ENCODE results near the gene RASGRF2. TPM values are rescaled to one million over a fixed set of nuclear protein-coding genes. Genes with fewer than 3 reads are reported as not detected.

The RASGRF2 gene
- polyA plus RNA-seq, 2 of the 4 experiments (the other 2 are of a cell fraction), result 1.4 to 2.1 TPM

DNA sequence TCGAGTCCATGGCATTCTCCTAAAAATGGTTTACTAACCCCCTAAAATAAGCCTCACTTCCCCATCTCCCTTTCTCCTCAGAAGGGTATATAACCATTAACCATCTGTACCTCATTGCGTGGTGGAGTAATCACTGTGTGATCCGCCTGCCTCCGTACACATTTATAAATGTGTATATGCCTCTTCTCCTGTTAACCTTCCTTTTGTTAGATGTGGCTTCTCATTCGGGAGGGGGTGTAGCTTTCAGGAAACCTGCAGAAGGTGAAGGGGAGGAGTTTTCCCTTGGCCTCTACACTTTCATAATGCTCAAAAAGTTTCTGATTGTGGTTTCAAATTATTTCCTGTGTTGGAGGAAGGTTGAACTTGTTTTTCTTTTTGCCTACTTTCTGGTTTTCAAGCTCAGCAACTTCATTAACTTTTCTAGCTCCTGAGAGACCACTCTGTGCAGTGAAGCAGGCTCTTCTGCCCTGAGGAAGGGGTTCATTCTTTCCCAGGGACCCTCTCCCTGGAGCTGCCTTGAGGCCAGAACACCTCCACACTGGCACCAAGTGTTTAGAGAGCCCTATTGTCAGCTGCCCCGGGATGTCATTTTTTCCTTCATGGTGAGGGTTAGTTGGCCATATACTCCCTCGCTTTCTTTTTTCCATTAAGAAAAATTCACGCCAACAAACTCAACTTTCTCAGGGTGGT, 46.9 kb downstream of the RASGRF2 start:
- H3K4me3 ChIP-seq, result no peak overlapping the region
- CTCF ChIA-PET, result no interaction called here
- H3K4me2 ChIP-seq, result no peak overlapping the region
- H3K27ac ChIP-seq, result no peak overlapping the region
- POLR2A ChIA-PET, result interaction anchor here (0.7 kb wide), 1 partner anchor 21 kb away, joined by 7 read pairs; no protein-coding TSS in a partner anchor
- 72% methylated on average over 8 of the region's 8 CpGs for WGBS (ENCODE audit: missing lambda C conversion rate)
- H3K9me3 ChIP-seq, result no peaks in the 10 kb centered on the region
- TF ChIP-seq RAD21 (conservative IDR thresholded peaks at IDR 0.05 in 1 of 2, IDR thresholded peaks at IDR 0.05 in 1 of 2), result no peak
- no peak for TF ChIP-seq ZSCAN20 (CRISPR knock-in tag; IDR thresholded peaks at IDR 0.05)
- no peak for TF ChIP-seq KDM1A (IDR thresholded peaks at IDR 0.05; ENCODE audit: low read depth)
- TF ChIP-seq, protein P1, sequence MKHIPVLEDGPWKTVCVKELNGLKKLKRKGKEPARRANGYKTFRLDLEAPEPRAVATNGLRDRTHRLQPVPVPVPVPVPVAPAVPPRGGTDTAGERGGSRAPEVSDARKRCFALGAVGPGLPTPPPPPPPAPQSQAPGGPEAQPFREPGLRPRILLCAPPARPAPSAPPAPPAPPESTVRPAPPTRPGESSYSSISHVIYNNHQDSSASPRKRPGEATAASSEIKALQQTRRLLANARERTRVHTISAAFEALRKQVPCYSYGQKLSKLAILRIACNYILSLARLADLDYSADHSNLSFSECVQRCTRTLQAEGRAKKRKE (CRISPR knock-in tag; IDR thresholded peaks at IDR 0.05; ENCODE audit: low read depth), result no peak
- no peak for TF ChIP-seq HDAC2 (IDR thresholded peaks at IDR 0.05)
- no peak for TF ChIP-seq MAZ (IDR thresholded peaks at IDR 0.05; ENCODE audit: borderline replicate concordance, low read depth, low read length)
- FAIRE-seq (no peak), DNase-seq (ENCODE audit: low read depth in 1 of 2, low spot score in 1 of 2) (no peak), ATAC-seq (no peak)
- no peaks in the 10 kb centered on the region for H3K4me1 ChIP-seq

DNA sequence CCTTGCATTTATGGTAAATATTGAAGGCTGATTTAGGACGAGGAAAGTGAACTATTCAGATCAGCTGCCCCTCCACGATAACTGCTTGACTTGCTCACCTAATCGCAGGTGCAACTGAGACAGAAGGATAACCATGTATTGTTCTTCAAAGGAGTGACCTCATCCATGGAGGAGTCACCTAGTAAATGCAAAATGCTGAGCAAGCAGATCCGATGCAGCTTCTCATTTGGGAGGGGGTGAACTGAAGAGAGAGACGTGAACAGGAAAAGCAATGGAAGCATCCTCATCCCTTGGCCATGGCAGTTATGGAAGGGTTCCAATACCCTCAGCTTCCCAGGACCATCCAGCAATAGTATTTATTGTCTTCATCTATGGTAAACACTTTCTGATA, 47.5 kb downstream of the RASGRF2 start:
- Histone ChIP-seq H3K27ac (no peak overlapping the region), H3K4me3 (no peak overlapping the region), H3K4me1 (no peaks in the 10 kb centered on the region), H3K4me2 (no peak overlapping the region), H3K9me3 (no peaks in the 10 kb centered on the region)
- POLR2A ChIA-PET, result interaction anchor here (0.7 kb wide), 1 partner anchor 21 kb away, joined by 7 read pairs; no protein-coding TSS in a partner anchor
- FAIRE-seq (no peak), ATAC-seq (no peak), DNase-seq (ENCODE audit: low read depth in 1 of 2, low spot score in 1 of 2) (no peak)
- 64% methylated on average over 5 of the region's 5 CpGs for WGBS (ENCODE audit: missing lambda C conversion rate)
- TF ChIP-seq MAFK (IDR thresholded peaks at IDR 0.05; ENCODE audit: partially characterized antibody), result peak; percentile 91
- TF ChIP-seq NPAS2 (CRISPR knock-in tag; IDR thresholded peaks at IDR 0.05; ENCODE audit: borderline replicate concordance), result no peak
- CTCF ChIA-PET, result no interaction called here

DNA sequence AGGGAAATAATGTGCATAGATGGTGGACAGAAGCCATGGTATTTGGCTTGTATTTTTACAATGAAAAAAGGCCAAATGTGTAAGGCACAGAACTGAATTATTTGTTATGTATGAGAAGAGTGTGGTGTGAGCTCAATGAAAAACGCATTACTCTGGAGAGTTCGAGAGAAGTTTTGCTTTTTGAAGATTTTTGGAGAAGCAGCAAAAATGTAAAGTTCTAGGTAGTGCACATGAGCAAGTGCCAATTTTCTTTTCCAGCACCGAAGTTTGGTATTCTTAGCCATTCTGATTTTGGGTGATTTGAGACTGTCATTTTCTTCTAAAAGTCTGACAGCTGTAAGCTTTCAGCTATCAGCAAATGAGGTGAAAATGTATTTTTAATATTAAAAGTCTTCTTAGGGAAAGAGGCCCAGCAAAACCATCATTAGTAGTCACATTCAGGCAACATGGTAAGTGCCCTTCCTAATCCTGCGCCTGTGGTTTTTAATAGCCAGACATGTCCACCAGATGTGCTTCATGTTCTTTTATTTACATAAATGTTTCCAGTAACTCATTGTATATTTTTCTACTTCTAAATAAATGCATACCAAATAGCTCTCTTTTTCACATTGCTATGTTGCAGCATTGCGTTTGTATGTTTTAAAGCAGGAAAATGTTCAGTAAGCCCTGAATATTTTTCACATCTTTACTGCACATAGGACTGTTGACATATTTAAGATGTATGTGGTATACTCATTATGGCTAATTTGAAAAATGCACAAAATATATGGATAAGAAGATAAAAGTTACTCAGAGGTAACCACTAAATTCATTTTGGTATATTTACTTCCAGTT, 50.4 kb downstream of the RASGRF2 start:
- ATAC-seq, result no peak
- TF ChIP-seq TP53 (CRISPR knock-in tag; IDR thresholded peaks at IDR 0.05) (no peak), JUNB (IDR thresholded peaks at IDR 0.05) (no peak), NFE2L2 (conservative IDR thresholded peaks at IDR 0.05; ENCODE audit: low read length) (no peak), FOSB (CRISPR knock-in tag; IDR thresholded peaks at IDR 0.05) (no peak), BHLHE40 (IDR thresholded peaks at IDR 0.05; ENCODE audit: low read depth, low read length) (no peak), ESRRA (IDR thresholded peaks at IDR 0.05; ENCODE audit: borderline replicate concordance, low read length) (no peak), MYC (IDR thresholded peaks at IDR 0.05; ENCODE audit: borderline replicate concordance, low read length) (no peak), SMC3 (IDR thresholded peaks at IDR 0.05) (no peak), CBX8 (IDR thresholded peaks at IDR 0.05) (no peak), HEYL (CRISPR knock-in tag; IDR thresholded peaks at IDR 0.05) (no peak), EHF (CRISPR knock-in tag; IDR thresholded peaks at IDR 0.05) (no peak)
- TF ChIP-seq, protein P2, sequence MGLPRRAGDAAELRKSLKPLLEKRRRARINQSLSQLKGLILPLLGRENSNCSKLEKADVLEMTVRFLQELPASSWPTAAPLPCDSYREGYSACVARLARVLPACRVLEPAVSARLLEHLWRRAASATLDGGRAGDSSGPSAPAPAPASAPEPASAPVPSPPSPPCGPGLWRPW (IDR thresholded peaks at IDR 0.05), result no peak
- TF ChIP-seq, protein P3, sequence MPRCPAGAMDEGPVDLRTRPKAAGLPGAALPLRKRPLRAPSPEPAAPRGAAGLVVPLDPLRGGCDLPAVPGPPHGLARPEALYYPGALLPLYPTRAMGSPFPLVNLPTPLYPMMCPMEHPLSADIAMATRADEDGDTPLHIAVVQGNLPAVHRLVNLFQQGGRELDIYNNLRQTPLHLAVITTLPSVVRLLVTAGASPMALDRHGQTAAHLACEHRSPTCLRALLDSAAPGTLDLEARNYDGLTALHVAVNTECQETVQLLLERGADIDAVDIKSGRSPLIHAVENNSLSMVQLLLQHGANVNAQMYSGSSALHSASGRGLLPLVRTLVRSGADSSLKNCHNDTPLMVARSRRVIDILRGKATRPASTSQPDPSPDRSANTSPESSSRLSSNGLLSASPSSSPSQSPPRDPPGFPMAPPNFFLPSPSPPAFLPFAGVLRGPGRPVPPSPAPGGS (IDR thresholded peaks at IDR 0.05), result no peak
- TF ChIP-seq, protein P4, sequence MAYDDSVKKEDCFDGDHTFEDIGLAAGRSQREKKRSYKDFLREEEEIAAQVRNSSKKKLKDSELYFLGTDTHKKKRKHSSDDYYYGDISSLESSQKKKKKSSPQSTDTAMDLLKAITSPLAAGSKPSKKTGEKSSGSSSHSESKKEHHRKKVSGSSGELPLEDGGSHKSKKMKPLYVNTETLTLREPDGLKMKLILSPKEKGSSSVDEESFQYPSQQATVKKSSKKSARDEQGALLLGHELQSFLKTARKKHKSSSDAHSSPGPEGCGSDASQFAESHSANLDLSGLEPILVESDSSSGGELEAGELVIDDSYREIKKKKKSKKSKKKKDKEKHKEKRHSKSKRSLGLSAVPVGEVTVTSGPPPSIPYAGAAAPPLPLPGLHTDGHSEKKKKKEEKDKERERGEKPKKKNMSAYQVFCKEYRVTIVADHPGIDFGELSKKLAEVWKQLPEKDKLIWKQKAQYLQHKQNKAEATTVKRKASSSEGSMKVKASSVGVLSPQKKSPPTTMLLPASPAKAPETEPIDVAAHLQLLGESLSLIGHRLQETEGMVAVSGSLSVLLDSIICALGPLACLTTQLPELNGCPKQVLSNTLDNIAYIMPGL (CRISPR knock-in tag; IDR thresholded peaks at IDR 0.05; ENCODE audit: borderline replicate concordance), result no peak
- TF ChIP-seq, protein P5, sequence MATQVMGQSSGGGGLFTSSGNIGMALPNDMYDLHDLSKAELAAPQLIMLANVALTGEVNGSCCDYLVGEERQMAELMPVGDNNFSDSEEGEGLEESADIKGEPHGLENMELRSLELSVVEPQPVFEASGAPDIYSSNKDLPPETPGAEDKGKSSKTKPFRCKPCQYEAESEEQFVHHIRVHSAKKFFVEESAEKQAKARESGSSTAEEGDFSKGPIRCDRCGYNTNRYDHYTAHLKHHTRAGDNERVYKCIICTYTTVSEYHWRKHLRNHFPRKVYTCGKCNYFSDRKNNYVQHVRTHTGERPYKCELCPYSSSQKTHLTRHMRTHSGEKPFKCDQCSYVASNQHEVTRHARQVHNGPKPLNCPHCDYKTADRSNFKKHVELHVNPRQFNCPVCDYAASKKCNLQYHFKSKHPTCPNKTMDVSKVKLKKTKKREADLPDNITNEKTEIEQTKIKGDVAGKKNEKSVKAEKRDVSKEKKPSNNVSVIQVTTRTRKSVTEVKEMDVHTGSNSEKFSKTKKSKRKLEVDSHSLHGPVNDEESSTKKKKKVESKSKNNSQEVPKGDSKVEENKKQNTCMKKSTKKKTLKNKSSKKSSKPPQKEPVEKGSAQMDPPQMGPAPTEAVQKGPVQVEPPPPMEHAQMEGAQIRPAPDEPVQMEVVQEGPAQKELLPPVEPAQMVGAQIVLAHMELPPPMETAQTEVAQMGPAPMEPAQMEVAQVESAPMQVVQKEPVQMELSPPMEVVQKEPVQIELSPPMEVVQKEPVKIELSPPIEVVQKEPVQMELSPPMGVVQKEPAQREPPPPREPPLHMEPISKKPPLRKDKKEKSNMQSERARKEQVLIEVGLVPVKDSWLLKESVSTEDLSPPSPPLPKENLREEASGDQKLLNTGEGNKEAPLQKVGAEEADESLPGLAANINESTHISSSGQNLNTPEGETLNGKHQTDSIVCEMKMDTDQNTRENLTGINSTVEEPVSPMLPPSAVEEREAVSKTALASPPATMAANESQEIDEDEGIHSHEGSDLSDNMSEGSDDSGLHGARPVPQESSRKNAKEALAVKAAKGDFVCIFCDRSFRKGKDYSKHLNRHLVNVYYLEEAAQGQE (IDR thresholded peaks at IDR 0.05), result no peak
- TF ChIP-seq, protein P6, sequence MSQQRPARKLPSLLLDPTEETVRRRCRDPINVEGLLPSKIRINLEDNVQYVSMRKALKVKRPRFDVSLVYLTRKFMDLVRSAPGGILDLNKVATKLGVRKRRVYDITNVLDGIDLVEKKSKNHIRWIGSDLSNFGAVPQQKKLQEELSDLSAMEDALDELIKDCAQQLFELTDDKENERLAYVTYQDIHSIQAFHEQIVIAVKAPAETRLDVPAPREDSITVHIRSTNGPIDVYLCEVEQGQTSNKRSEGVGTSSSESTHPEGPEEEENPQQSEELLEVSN (IDR thresholded peaks at IDR 0.05; ENCODE audit: borderline replicate concordance, low read depth), result no peak

More for the DNA sequence above, 50.4 kb downstream of the RASGRF2 start:
- POLR2A ChIA-PET, result no interaction called here
- H3K4me2 ChIP-seq, result no peak overlapping the region
- WGBS (ENCODE audit: missing lambda C conversion rate), result 85% methylated on average over 5 of the region's 5 CpGs
- no peaks in the 10 kb centered on the region for H3K9me3 ChIP-seq
- no peak for FAIRE-seq
- CTCF ChIA-PET, result interaction anchor here (1.5 to 1.7 kb wide), 2 partner anchors 11 to 12 kb away, joined by 3 to 5 read pairs; no protein-coding TSS in a partner anchor
- DNase-seq (ENCODE audit: low read depth in 1 of 2, low spot score in 1 of 2), result no peak
- no peak overlapping the region for H3K27ac ChIP-seq
- H3K4me1 ChIP-seq, result no peaks in the 10 kb centered on the region
- no peak overlapping the region for H3K4me3 ChIP-seq

Data from A549 (cell line).